K562 (cell line): ENCODE data around the gene DNMBP.

Experiments
- CTCF ChIP-seq, 3 experiments: IDR thresholded peaks in 2 of 3; conservative IDR thresholded peaks in 1 of 3; 2 replicates each; pipeline ENCODE4 v1.5.1; 2011 to 2012; ENCODE audit warnings: low read length in 3 of 3, mild to moderate bottlenecking in 3 of 3, control low read depth in 2 of 3, improper control_type of control experiment in 1 of 3, inconsistent platforms in 1 of 3, low read depth in 1 of 3, mixed read lengths in 1 of 3, moderate library complexity in 1 of 3; ENCODE audit not compliant: insufficient read depth in 2 of 3
- JUND ChIP-seq, 2 experiments: IDR thresholded peaks; 2 replicates in 1 of 2; 3 replicates in 1 of 2; pipeline ENCODE4 v1.6.1; 2011; ENCODE audit warnings: borderline replicate concordance in 2 of 2, low read depth in 2 of 2, low read length in 2 of 2, improper control_type of control experiment in 1 of 2, missing biosample characterization in 1 of 2, missing genetic modification characterization in 1 of 2, missing genetic modification reagents in 1 of 2
- POLR2AphosphoS5 ChIP-seq: IDR thresholded peaks from 2 replicates; pipeline ENCODE4 v1.6.1; 2011; ENCODE audit warnings: mild to moderate bottlenecking, low read depth, low read length, moderate library complexity; ENCODE audit not compliant: control insufficient read depth, insufficient read depth
- YY1 ChIP-seq, 3 experiments: IDR thresholded peaks; 2 replicates each; pipeline ENCODE4 v1.6.1; 2011; ENCODE audit warnings: low read length in 2 of 3, mild to moderate bottlenecking in 2 of 3, moderate library complexity in 2 of 3, borderline replicate concordance in 1 of 3, control low read depth in 1 of 3, low read depth in 1 of 3; ENCODE audit not compliant: insufficient read depth in 3 of 3, insufficient replicate concordance in 2 of 3, control insufficient read depth in 1 of 3, insufficient read length in 1 of 3; ENCODE audit errors: extremely low read depth in 1 of 3

GRCh38 chr10:99944860-99945259, 64.9 kb downstream of the DNMBP start:
- TF ChIP-seq YY1 (IDR thresholded peaks at IDR 0.05; ENCODE audit: borderline replicate concordance in 1 of 3, control insufficient read depth in 1 of 3, extremely low read depth in 1 of 3, insufficient read depth in 3 of 3, insufficient read length in 1 of 3, insufficient replicate concordance in 2 of 3, low read depth in 1 of 3, low read length in 2 of 3) (no peak), JUND (IDR thresholded peaks at IDR 0.05; ENCODE audit: borderline replicate concordance, low read depth, low read length) (no peak), JUND (tag; IDR thresholded peaks at IDR 0.05; ENCODE audit: borderline replicate concordance, low read depth, low read length) (no peak), CTCF (IDR thresholded peaks at IDR 0.05 in 2 of 3, conservative IDR thresholded peaks at IDR 0.05 in 1 of 3; ENCODE audit: insufficient read depth in 2 of 3, low read depth in 1 of 3, low read length in 3 of 3) (no peak), POLR2AphosphoS5 (no peak)
